GM13977 (cell line): ENCODE measurements around the gene PRDM7.

Source experiments
- DNase-seq: peaks from one replicate; pipeline ENCODE4 v3.0.0; 2012; ENCODE audit warnings: low spot score
- in situ Hi-C: fragments of 300-500 bp; cut with MboI; formaldehyde crosslinking; loops from one replicate; pipeline ENCODE4 v1.12.0; 2022; ENCODE audit warnings: low sequenced_read_pairs, low pct_unique_long_range_greater_than_20kb, mixed read lengths, inconsistent platforms; ENCODE audit not compliant: unreplicated experiment
- TF ChIP-seq, protein P1 (sequence below): IDR thresholded peaks from 2 replicates; pipeline ENCODE4 v1.5.1; 2012; ENCODE audit warnings: mild to moderate bottlenecking, control low read depth; ENCODE audit not compliant: insufficient read depth; ENCODE audit errors: extremely low read depth, missing control alignments

The PRDM7 gene

GRCh38 chr16:90028985-90029384 lies 48.1 kb downstream of the PRDM7 start:
- DNase-seq: no peak
- TF ChIP-seq, protein P1, sequence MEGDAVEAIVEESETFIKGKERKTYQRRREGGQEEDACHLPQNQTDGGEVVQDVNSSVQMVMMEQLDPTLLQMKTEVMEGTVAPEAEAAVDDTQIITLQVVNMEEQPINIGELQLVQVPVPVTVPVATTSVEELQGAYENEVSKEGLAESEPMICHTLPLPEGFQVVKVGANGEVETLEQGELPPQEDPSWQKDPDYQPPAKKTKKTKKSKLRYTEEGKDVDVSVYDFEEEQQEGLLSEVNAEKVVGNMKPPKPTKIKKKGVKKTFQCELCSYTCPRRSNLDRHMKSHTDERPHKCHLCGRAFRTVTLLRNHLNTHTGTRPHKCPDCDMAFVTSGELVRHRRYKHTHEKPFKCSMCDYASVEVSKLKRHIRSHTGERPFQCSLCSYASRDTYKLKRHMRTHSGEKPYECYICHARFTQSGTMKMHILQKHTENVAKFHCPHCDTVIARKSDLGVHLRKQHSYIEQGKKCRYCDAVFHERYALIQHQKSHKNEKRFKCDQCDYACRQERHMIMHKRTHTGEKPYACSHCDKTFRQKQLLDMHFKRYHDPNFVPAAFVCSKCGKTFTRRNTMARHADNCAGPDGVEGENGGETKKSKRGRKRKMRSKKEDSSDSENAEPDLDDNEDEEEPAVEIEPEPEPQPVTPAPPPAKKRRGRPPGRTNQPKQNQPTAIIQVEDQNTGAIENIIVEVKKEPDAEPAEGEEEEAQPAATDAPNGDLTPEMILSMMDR: no peak
- in situ Hi-C loops: no loop called here

GRCh38 chr16:90027611-90028010 lies 49.5 kb downstream of the PRDM7 start:
- in situ Hi-C loops: no loop called here
- no peak for DNase-seq
- TF ChIP-seq, protein P1: no peak

DNA sequence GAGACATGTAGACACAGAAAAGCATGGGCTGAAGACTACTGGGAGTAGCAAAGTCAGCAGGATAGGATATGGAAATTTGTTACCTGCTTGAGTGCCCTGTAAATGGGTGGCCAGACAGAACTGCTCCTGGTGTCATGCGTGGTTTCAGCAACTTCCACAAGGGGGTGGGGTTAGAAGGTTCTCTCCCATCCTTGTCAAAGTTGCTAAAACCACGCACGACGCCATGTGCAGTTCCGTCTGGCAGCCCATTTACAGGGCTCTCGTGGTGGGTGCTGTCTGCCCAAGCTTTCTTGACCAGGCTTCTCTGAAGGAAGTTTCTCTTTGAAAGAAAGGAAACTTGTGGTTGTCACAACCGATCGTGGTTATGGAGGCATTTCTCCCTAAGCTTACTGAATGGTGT lies 51.0 kb downstream of the PRDM7 start:
- DNase-seq: no peak
- in situ Hi-C loops: no loop called here
- TF ChIP-seq, protein P1: no peak

DNA sequence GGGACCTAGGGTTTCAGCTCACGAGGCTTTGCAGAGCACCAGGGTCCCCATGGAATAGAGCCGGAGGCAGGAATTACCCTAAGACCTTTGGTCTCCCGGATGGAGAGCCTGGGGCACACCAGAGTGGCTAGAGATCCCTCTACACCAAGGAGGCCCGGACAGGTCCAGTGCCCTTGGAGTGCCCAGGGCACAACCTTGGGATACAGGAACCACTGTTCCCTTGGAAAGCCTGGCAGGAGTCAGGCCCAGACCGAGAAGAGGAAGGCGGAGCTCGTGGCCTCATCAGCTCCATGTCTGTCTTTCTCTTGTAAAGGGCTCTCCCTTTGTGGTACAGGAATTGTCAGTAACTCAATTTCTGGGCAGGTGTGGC lies 54.1 kb downstream of the PRDM7 start:
- in situ Hi-C loops: no loop called here
- DNase-seq: no peak
- TF ChIP-seq, protein P1: no peak

DNA sequence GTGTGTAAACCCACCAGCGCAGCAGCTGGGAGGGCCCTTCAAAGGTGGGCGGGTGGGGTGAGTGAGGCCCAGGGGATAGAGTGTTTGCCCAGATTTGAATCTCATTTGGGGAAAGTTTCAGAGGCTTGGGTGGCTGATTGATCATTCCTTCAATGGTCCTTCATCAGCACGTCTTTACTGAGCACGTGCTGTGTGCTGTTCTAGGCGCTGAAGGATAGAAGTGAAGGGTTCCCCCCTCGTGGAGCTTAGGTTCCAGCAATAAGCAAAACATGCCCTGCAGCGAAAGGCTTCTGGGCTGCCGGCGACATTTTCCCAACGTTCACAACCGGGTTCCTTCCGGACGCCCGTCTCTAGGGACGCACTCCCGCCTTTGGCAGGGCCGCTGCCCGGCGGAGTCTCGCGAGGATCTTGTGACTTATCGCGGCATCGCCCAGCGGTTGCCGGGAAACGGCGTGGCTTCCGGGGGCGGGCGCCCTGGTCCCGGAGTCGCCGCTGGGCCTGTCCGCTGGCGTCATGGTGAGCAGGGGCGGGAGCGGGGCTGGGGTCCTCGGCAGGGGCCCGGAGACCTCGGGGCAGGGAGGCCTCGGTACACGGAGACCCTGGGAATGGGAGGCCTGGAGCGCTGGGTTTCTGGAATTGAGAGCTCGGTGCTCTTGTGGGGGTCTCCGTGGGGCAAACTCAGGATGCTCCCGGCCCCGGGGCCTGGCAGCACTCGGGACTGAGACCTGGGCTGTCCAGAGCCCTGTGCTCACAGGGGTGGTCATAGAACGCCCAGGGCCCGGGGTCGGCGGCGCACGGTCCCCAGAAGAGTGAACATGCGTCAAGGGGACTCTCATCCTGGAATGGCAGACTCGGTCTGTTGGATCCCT lies 54.7 kb downstream of the PRDM7 start:
- in situ Hi-C loops: no loop called here
- peak; percentile 97 for DNase-seq
- TF ChIP-seq, protein P1: no peak

GRCh38 chr16:90020838-90021382 lies 56.2 kb downstream of the PRDM7 start:
- in situ Hi-C loops: no loop called here
- TF ChIP-seq, protein P1: no peak
- no peak for DNase-seq
